GM12865 (cell line): ENCODE measurements around the gene INPP5E.

ENCODE experiments used
- DNase-seq: peaks from one replicate; pipeline ENCODE4 v3.0.0; 2010; ENCODE audit warnings: low read depth
- H3K4me3 ChIP-seq: 2 replicates; pipeline ENCODE4 v1.5.1; 2011; ENCODE audit warnings: mild to moderate bottlenecking, low read depth, low read length, control low read depth
- TF ChIP-seq, protein P1 (sequence below): IDR thresholded peaks from 2 replicates; pipeline ENCODE4 v1.5.1; 2011; ENCODE audit warnings: low read length, control low read depth, low read depth, inconsistent platforms; ENCODE audit not compliant: insufficient read depth; ENCODE audit errors: missing control alignments

The INPP5E gene

DNA sequence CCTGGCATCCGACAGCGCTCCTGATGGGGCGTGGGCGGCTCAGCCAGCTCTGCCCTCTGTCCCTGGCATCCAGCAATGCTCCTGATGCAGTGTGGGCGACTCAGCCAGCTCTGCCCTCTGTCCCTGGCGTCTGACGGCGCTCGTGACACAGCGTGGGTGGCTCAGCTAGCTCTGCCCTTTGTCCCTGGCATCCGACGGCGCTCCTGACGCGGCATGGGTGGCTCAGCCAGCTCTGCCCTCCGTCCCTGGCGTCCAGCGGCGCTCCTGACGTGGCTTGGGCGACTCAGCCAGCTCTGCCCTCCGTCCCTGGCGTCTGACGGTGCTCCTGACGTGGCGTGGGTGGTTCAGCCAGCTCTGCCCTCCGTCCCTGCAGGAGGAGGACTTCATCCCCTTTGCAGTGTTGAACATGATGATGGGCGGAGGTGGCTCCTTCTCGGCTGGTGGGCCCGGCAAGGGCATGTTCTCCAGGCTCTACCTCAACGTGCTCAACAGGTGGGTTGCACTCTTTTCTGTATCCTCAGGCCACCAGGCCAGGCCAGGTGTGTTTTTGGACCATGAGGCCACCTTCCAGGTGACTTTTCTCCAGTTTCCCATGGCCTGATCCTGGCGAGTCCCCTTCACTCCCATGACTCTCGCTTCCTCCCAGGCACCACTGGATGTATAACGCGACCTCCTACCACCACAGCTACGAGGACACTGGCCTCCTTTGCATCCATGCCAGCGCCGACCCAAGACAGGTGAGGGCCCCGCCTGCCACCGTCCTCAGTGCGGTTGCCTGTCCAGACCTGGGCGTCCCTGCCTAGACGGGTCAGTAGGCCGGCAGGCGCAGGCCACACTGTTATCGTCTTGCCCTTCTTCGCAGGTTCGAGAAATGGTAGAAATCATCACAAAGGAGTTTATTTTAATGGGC lies 21.2 kb downstream of the INPP5E start:
- TF ChIP-seq, protein P1, sequence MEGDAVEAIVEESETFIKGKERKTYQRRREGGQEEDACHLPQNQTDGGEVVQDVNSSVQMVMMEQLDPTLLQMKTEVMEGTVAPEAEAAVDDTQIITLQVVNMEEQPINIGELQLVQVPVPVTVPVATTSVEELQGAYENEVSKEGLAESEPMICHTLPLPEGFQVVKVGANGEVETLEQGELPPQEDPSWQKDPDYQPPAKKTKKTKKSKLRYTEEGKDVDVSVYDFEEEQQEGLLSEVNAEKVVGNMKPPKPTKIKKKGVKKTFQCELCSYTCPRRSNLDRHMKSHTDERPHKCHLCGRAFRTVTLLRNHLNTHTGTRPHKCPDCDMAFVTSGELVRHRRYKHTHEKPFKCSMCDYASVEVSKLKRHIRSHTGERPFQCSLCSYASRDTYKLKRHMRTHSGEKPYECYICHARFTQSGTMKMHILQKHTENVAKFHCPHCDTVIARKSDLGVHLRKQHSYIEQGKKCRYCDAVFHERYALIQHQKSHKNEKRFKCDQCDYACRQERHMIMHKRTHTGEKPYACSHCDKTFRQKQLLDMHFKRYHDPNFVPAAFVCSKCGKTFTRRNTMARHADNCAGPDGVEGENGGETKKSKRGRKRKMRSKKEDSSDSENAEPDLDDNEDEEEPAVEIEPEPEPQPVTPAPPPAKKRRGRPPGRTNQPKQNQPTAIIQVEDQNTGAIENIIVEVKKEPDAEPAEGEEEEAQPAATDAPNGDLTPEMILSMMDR: no peak
- DNase-seq: no peak

DNA sequence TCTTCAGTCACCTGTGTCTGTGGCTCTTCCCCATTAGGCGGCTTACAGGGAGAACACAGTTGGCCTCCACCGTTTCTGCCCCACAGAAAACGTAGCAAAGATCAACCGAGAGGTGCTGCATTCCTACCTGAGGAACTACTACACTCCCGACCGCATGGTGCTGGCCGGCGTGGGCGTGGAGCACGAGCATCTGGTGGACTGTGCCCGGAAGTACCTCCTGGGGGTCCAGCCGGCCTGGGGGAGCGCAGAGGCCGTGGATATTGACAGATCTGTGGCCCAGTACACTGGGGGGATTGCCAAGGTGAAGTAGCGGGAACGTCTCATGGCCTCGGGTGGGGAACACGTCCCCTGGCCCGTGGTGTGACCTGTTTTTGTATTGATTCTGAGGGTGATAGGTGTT lies 22.7 kb downstream of the INPP5E start:
- TF ChIP-seq, protein P1: no peak
- no peak for DNase-seq
- H3K4me3 ChIP-seq: no peak overlapping the region

More for the DNA sequence above, 21.2 kb downstream of the INPP5E start:
- H3K4me3 ChIP-seq: no peak overlapping the region

DNA sequence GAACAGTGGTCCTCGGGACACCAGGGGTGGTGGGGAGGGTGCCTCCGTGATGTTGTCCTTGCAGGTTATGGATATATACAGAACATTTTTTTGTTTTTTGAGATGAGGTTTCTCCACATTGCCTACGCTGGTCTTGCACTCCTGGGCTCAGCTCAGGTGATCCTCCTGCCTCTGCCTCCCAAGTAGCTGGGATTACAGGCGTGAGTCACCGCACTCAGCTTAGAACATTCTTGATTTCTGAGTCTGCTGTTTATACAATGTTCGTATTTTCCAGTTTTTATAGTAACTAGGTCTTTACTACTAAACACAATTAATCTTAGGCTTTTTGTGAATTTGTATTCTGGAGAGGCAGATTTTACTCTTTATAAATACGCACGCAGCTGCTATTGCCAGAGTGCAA lies 23.2 kb downstream of the INPP5E start:
- no peak for DNase-seq
- TF ChIP-seq, protein P1: no peak
- H3K4me3 ChIP-seq: no peak overlapping the region

DNA sequence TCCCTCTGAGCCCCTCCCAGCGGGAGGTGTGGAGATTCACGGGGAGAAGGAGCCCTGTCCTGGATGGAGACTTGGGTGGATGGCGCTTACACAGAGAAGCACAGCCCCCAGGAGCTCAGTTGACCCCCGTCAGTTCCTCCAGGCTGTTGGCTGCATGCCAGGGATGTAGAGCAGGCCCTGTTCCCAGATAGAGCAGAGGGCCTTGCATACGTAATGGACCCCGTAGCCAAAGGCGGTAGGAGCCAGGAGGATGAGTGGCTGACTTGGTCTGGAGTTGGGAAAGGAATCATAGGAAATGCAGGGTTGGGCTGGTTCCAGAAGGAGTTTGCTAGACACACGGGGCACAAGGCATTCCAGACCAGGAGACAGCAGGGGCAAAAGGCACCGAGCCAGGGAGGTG lies 26.7 kb downstream of the INPP5E start:
- DNase-seq: no peak
- TF ChIP-seq, protein P1: no peak
- no peak overlapping the region for H3K4me3 ChIP-seq

DNA sequence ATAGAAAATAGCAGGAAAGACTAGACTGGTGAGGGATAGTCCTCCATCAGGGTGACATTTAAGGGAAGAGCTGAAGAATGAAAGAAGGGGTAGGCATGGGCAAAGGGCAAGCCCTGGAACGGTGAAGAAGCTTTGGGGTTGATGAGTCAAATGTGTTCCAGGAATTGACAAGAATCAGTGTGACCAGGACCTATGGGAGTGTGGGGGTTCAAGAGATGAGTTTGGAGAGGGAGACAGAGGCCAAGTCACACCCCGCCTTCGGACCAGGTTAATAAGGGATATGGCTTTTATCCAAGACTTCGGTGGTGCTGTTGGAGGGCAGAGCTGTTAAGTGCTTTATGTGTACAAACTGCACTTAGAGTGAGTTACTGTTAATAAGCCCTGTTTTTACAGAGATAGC lies 28.3 kb downstream of the INPP5E start:
- peak overlapping the region; percentile 72 for H3K4me3 ChIP-seq

DNA sequence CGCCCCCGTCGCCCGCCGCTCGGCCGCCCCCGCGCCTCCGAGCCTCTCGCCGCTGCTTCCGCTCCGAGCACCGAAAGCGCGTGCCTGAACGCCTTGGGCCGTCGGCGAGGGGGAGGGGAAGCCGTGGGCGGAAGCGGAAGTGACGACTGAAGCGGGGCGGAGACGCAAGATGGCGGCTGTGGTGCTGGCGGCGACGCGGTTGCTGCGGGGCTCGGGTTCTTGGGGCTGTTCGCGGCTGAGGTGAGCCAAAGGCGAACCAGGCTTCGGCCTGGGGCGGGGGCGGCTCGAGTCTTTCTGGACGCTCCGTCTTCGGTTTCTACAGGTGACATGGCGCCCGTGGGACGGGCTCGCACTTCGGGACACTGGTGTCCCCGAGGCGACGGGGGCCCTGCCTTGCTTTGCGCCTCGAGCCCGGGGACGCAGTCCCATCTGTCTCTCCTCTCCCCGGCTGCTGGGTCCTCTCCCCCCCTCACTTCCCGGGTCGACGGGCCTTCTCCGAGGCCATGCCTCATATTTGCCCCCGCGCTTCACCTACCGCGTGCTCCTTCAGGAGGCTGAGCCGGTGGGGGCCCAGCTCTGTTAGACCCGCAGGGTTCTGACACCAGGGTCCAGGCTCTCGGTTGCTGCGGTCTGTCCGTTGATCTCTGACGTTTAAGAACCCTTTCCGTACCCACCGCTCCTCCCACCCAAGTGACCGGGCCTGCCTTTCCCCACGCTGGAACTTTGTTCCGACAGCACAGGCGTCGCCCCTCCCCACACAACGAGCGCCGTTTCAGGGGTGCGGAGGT lies 29.0 kb downstream of the INPP5E start, which contains the start of the genes ENTR1 and PMPCA:
TSS of gene ENTR1 (minus strand) at position 115 of the 788 bp plus-strand sequence. CDS start 217 bp downstream, outside the sequence.
TSS of gene PMPCA (plus strand) at position 159 of the 788 bp plus-strand sequence. CDS start at position 170, 11 bp downstream.
- TF ChIP-seq, protein P1: no peak
- H3K4me3 ChIP-seq: peak within 1 kb of the TSS; percentile 78
- peak; percentile 94 for DNase-seq

More for the DNA sequence above, 28.3 kb downstream of the INPP5E start:
- TF ChIP-seq, protein P1: no peak
- no peak for DNase-seq
